Measurements from ENCODE around the gene METTL4.

METTL4 gene

DNA sequence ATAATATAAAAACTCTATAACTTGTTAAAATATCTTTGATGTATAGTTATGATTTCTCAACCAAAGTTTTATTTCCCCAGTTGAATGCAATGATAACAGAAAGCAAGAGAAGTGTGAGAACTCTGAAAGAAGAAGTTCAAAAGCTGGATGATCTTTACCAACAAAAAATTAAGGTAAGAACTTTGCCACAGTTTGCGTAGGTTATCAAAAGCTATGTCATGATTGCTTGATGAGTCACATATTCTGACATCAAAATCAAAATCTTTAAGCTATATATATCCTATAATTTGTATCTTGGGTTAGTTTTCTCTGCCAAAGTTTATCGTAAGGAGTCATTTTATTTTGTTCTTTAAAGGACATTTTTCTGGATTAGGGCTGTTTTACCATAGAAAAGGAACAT lies 35.0 kb upstream of the METTL4 start:
- peaks cover 47% of the 10 kb centered on the region for H3K36me3 ChIP-seq (ENCODE audit: insufficient read depth, insufficient read length, low read length)
- TF ChIP-seq SUZ12 (IDR thresholded peaks at IDR 0.05; ENCODE audit: extremely low read depth, insufficient read depth, insufficient read length) (no peak), ZNF274 (IDR thresholded peaks at IDR 0.05; ENCODE audit: low read depth, low read length) (no peak), YY1 (IDR thresholded peaks at IDR 0.05; ENCODE audit: insufficient read depth, insufficient read length) (no peak)
- H3K27me3 ChIP-seq (ENCODE audit: insufficient read depth, insufficient read length): no peaks in the 10 kb centered on the region
- H3K9me3 ChIP-seq (ENCODE audit: insufficient read depth, low read length): no peaks in the 10 kb centered on the region
- H3K4me3 ChIP-seq (ENCODE audit: insufficient read length, low read depth): no peak overlapping the region
- no peak overlapping the region for H3K9ac ChIP-seq (ENCODE audit: insufficient read length, low read depth)
- DNase-seq (ENCODE audit: low read depth, low spot score): no peak
- no peaks in the 10 kb centered on the region for H3K4me1 ChIP-seq (ENCODE audit: insufficient read depth, insufficient read length)

DNA sequence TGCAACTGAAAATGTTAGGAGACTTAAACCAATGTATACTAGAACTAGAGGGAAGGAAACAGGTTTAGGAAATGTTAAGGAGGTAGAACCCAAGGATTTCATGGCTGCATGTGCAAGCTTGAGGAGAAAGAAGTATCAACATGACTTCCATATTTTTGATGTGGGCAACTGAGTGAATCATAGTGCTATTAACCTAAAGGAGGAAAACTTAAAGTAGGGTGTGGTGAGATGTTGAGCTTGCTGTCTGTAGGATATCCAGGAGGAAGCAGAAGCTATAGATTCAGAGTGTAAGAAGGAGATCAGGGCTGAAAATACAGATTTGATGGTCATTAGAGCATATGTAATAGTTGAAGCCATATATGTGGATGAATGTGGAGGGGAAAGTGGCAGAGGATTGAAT lies 31.5 kb upstream of the METTL4 start:
- no peaks in the 10 kb centered on the region for H3K4me1 ChIP-seq (ENCODE audit: insufficient read depth, insufficient read length)
- no peaks in the 10 kb centered on the region for H3K9me3 ChIP-seq (ENCODE audit: insufficient read depth, low read length)
- H3K9ac ChIP-seq (ENCODE audit: insufficient read length, low read depth): no peak overlapping the region
- peaks cover 29% of the 10 kb centered on the region for H3K36me3 ChIP-seq (ENCODE audit: insufficient read depth, insufficient read length, low read length)
- TF ChIP-seq ZNF274 (IDR thresholded peaks at IDR 0.05; ENCODE audit: low read depth, low read length) (no peak), YY1 (IDR thresholded peaks at IDR 0.05; ENCODE audit: insufficient read depth, insufficient read length) (no peak), SUZ12 (IDR thresholded peaks at IDR 0.05; ENCODE audit: extremely low read depth, insufficient read depth, insufficient read length) (no peak)
- H3K4me3 ChIP-seq (ENCODE audit: insufficient read length, low read depth): no peak overlapping the region
- no peak for DNase-seq (ENCODE audit: low read depth, low spot score)
- no peaks in the 10 kb centered on the region for H3K27me3 ChIP-seq (ENCODE audit: insufficient read depth, insufficient read length)

DNA sequence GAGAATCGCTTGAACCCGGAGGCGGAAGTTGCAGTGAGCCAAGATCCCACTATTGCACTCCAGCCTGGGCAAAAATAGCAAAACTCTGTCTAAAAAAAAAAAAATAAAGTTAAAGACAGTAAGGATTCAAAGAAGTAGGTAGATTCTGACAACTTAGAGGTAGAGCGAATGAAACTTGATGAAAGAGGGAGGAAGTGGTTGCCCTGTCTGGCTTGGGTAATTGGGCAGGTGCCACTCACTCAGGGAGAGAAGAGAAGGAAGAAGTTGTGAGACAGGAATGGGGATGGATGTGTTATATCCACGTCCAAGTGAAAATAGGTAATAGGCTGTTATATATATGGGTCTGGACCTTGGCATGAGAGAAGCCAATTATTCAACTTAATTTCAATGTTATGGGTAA lies 26.3 kb upstream of the METTL4 start:
- Histone ChIP-seq H3K4me3 (ENCODE audit: insufficient read length, low read depth) (no peak overlapping the region), H3K4me1 (ENCODE audit: insufficient read depth, insufficient read length) (no peaks in the 10 kb centered on the region), H3K27me3 (ENCODE audit: insufficient read depth, insufficient read length) (no peaks in the 10 kb centered on the region), H3K9ac (ENCODE audit: insufficient read length, low read depth) (no peak overlapping the region), H3K36me3 (ENCODE audit: insufficient read depth, insufficient read length, low read length) (peaks cover 29% of the 10 kb centered on the region), H3K9me3 (ENCODE audit: insufficient read depth, low read length) (0 out of 2 replicates have a peak, but pooled peaks cover 5% of the 10 kb centered on the region)
- TF ChIP-seq YY1 (IDR thresholded peaks at IDR 0.05; ENCODE audit: insufficient read depth, insufficient read length) (no peak), SUZ12 (IDR thresholded peaks at IDR 0.05; ENCODE audit: extremely low read depth, insufficient read depth, insufficient read length) (no peak), ZNF274 (IDR thresholded peaks at IDR 0.05; ENCODE audit: low read depth, low read length) (no peak)
- no peak for DNase-seq (ENCODE audit: low read depth, low spot score)

DNA sequence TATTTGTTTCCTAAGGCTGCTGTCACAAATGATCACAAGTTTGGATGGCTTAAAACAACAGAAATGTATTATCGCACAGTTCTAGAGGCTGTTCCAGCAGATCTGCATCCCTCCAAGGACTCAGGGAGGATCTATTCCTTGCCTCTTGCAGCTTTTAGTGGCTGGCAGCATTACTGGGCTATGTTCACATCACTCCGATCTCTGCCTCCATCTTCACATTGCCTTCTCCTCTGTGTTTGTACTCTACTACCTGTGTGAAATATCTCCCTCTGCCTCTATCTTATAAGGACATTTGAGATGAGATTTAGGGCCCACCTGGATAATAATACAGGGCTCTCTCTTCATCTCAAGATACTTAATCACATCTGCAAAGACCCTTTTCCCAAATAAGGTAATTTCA lies 19.0 kb upstream of the METTL4 start:
- H3K4me3 ChIP-seq (ENCODE audit: insufficient read length, low read depth): no peak overlapping the region
- no peak overlapping the region for H3K9ac ChIP-seq (ENCODE audit: insufficient read length, low read depth)
- TF ChIP-seq YY1 (IDR thresholded peaks at IDR 0.05; ENCODE audit: insufficient read depth, insufficient read length) (no peak), ZNF274 (IDR thresholded peaks at IDR 0.05; ENCODE audit: low read depth, low read length) (no peak), SUZ12 (IDR thresholded peaks at IDR 0.05; ENCODE audit: extremely low read depth, insufficient read depth, insufficient read length) (no peak)
- H3K4me1 ChIP-seq (ENCODE audit: insufficient read depth, insufficient read length): no peaks in the 10 kb centered on the region
- H3K9me3 ChIP-seq (ENCODE audit: insufficient read depth, low read length): no peaks in the 10 kb centered on the region
- H3K27me3 ChIP-seq (ENCODE audit: insufficient read depth, insufficient read length): no peaks in the 10 kb centered on the region
- peaks cover 36% of the 10 kb centered on the region for H3K36me3 ChIP-seq (ENCODE audit: insufficient read depth, insufficient read length, low read length)
- no peak for DNase-seq (ENCODE audit: low read depth, low spot score)

DNA sequence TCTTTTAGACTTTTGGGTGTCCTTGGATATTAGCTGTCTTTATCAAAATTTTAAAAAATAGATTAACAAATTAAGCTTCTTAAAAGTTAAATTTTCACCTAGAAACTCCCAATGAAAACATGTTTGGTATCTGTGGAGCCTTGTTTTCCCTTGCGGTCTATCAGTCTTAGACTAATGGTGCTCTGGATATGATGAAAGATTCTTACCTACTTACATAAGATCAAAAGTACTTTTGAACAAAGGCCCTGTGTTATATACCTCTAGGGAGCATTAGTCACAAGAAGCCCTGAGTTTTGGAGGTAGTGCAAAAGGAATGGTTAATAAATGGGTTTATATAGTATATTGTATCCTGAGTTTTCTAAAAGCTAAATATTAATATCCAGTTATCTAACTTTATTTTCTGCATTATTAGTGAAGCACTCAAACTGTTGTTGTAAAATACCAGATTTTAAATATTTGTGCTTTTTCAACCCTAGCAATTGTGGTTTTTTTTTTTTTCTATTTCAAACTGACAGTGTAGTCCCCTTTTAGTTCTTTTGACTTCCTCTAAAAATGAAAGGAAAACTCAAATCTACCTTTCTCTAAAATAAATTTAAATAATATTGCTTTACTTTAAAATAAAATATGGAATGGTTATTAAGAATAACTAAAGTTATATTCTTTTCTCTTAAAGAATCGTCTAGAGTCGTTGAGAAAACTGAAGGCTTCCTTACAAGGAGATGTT lies 18.2 kb upstream of the METTL4 start:
- Histone ChIP-seq H3K36me3 (ENCODE audit: insufficient read depth, insufficient read length, low read length) (peaks cover 37% of the 10 kb centered on the region), H3K9me3 (ENCODE audit: insufficient read depth, low read length) (no peaks in the 10 kb centered on the region), H3K4me3 (ENCODE audit: insufficient read length, low read depth) (no peak overlapping the region), H3K27me3 (ENCODE audit: insufficient read depth, insufficient read length) (no peaks in the 10 kb centered on the region), H3K4me1 (ENCODE audit: insufficient read depth, insufficient read length) (no peaks in the 10 kb centered on the region), H3K9ac (ENCODE audit: insufficient read length, low read depth) (no peak overlapping the region)
- TF ChIP-seq ZNF274 (IDR thresholded peaks at IDR 0.05; ENCODE audit: low read depth, low read length) (no peak), SUZ12 (IDR thresholded peaks at IDR 0.05; ENCODE audit: extremely low read depth, insufficient read depth, insufficient read length) (no peak), YY1 (IDR thresholded peaks at IDR 0.05; ENCODE audit: insufficient read depth, insufficient read length) (no peak)
- no peak for DNase-seq (ENCODE audit: low read depth, low spot score)

DNA sequence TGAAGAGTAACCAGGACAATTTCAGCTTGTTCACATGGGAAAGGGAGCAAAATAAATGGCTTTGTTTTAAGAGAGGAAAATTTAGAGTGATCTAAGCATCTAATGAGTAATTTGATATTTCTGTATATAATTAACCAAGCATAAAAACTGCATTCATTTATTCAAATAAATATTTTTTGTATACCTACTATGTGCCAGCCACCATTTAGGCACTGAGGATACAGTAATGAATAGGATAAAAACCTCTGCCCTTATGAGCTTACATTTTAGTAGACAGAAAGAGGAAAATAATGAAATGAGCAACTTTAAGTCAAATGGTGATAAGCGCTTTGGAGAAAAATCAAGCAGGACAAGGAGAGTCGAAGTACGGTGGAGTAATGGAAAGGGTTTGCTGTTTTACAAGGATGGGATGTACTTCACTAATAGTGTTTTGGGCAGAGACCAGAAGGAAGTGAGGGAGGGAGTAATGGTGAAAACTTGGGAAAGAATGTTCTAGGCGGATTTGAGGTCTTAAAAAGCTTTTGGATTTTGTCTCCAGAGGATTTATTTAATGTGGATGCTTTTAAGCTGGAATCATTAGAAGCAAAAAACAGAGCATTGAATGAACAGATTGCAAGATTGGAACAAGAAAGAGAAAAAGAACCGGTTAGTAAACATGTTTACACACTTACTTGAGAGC lies 17.5 kb upstream of the METTL4 start:
- no peak overlapping the region for H3K9ac ChIP-seq (ENCODE audit: insufficient read length, low read depth)
- peaks cover 34% of the 10 kb centered on the region for H3K36me3 ChIP-seq (ENCODE audit: insufficient read depth, insufficient read length, low read length)
- no peaks in the 10 kb centered on the region for H3K27me3 ChIP-seq (ENCODE audit: insufficient read depth, insufficient read length)
- no peak for TF ChIP-seq SUZ12 (IDR thresholded peaks at IDR 0.05; ENCODE audit: extremely low read depth, insufficient read depth, insufficient read length)
- no peak for TF ChIP-seq ZNF274 (IDR thresholded peaks at IDR 0.05; ENCODE audit: low read depth, low read length)
- no peak for TF ChIP-seq YY1 (IDR thresholded peaks at IDR 0.05; ENCODE audit: insufficient read depth, insufficient read length)
- no peak for DNase-seq (ENCODE audit: low read depth, low spot score)
- no peaks in the 10 kb centered on the region for H3K9me3 ChIP-seq (ENCODE audit: insufficient read depth, low read length)
- H3K4me3 ChIP-seq (ENCODE audit: insufficient read length, low read depth): no peak overlapping the region
- no peaks in the 10 kb centered on the region for H3K4me1 ChIP-seq (ENCODE audit: insufficient read depth, insufficient read length)

DNA sequence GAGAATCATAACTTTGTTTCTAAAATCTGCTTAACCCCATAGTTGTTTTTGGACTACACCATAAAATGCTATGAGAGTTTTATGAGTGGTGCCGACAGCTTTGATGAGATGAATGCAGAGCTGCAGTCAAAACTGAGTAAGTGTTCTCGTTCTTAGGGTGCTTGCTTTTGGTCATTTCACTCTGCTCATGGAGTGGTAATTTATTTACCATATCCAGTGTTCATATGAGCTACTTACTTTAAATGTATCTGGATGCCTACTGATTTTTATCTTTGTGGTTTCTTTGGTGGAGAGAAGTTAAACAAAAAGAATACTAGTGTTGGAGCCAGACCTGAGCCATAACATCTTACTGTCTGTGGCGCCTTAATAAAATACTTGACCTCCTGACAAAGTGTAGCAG lies 16.5 kb upstream of the METTL4 start:
- no peak for DNase-seq (ENCODE audit: low read depth, low spot score)
- Histone ChIP-seq H3K36me3 (ENCODE audit: insufficient read depth, insufficient read length, low read length) (peaks cover 37% of the 10 kb centered on the region), H3K9me3 (ENCODE audit: insufficient read depth, low read length) (no peaks in the 10 kb centered on the region), H3K9ac (ENCODE audit: insufficient read length, low read depth) (no peak overlapping the region), H3K4me3 (ENCODE audit: insufficient read length, low read depth) (no peak overlapping the region), H3K4me1 (ENCODE audit: insufficient read depth, insufficient read length) (no peaks in the 10 kb centered on the region), H3K27me3 (ENCODE audit: insufficient read depth, insufficient read length) (no peaks in the 10 kb centered on the region)
- TF ChIP-seq ZNF274 (IDR thresholded peaks at IDR 0.05; ENCODE audit: low read depth, low read length): no peak
- no peak for TF ChIP-seq SUZ12 (IDR thresholded peaks at IDR 0.05; ENCODE audit: extremely low read depth, insufficient read depth, insufficient read length)
- no peak for TF ChIP-seq YY1 (IDR thresholded peaks at IDR 0.05; ENCODE audit: insufficient read depth, insufficient read length)

All from NT2/D1 (cell line).